HepG2 (cell line): ENCODE measurements around the gene GRIFIN. TPM values are rescaled to one million over a fixed set of nuclear protein-coding genes. Genes with fewer than 3 reads are reported as not detected.

Source experiments
- ATAC-seq: fragments of 200-7000 bp; cut with Tn5 transposase; 3 replicates; pipeline ENCODE4 v1.9.1; 2020; ENCODE audit warnings: mild to moderate bottlenecking, moderate library complexity
- BruUV-seq: library from RNA; stranded (reverse); fragments of 400-500 nt; replicated peaks from 2 replicates; lab custom pipeline; 2021; lab: Mats Ljungman, UMichigan
- CTCF ChIA-PET: fragments of 300-600 bp; formaldehyde crosslinking; extraction: SDS; loops from one replicate; lab custom pipeline; 2021; ENCODE audit warnings: low total read pairs, inconsistent platforms, low intra/inter-chr PET ratio; lab: Yijun Ruan, JAX
- POLR2A ChIA-PET: fragments of 350-600 bp; sonication (Branson Sonifier 250); formaldehyde crosslinking; loops from one replicate; lab custom pipeline; 2020; ENCODE audit warnings: antibody characterized with exemption, inconsistent platforms; lab: Yijun Ruan, JAX
- DNase-seq: peaks from one replicate; pipeline ENCODE4 v3.0.0-alpha.2; 2015; ENCODE audit warnings: low spot score
- FAIRE-seq: peaks from 3 replicates; lab custom pipeline; 2011; peaks lifted over from hg19 to GRCh38; lab: Jason Lieb, UNC
- H2AFZ ChIP-seq: one replicate; pipeline ENCODE4 v1.6.1; 2011; ENCODE audit warnings: low read length, inconsistent platforms
- H3K27ac ChIP-seq: fragments of 300-600 bp; 3 replicates; pipeline ENCODE4 v1.8.0; 2011; ENCODE audit warnings: mixed run types, mild to moderate bottlenecking, mixed read lengths, low read length, inconsistent platforms; ENCODE audit not compliant: insufficient read depth; ENCODE audit errors: extremely low read length
- H3K27me3 ChIP-seq, 2 experiments: fragments of 200-600 bp in 1 of 2; 2 replicates in 1 of 2; 3 replicates in 1 of 2; pipeline versions ENCODE4 v1.6.0 to v1.8.0; 2011; ENCODE audit warnings: low read length in 2 of 2, mild to moderate bottlenecking in 2 of 2, moderate library complexity in 2 of 2, inconsistent platforms in 1 of 2; ENCODE audit not compliant: insufficient read depth in 2 of 2, control insufficient read depth in 1 of 2
- H3K36me3 ChIP-seq, 2 experiments: fragments of 200-600 bp in 1 of 2; replicated peaks in 1 of 2; 2 replicates in 1 of 2; 3 replicates in 1 of 2; pipeline versions ENCODE4 v1.5.1 to v1.8.0; 2011; ENCODE audit warnings: low read length in 2 of 2, inconsistent platforms in 1 of 2; ENCODE audit not compliant: insufficient read depth in 2 of 2, control insufficient read depth in 1 of 2
- H3K4me1 ChIP-seq: 2 replicates; pipeline ENCODE4 v1.5.1; 2012; ENCODE audit warnings: low read length, inconsistent platforms; ENCODE audit not compliant: insufficient read depth
- H3K4me2 ChIP-seq: 2 replicates; pipeline ENCODE4 v1.6.0; 2011; ENCODE audit warnings: low read depth, low read length, inconsistent platforms
- H3K4me3 ChIP-seq, 3 experiments: fragments of 200-600 bp in 1 of 3; sonication (generic), shearing (Covaris generic) in 1 of 3; replicated peaks in 1 of 3; 2 replicates each; pipeline ENCODE4 v1.5.1; 2011 to 2016; ENCODE audit warnings: low read length in 3 of 3, inconsistent platforms in 2 of 3, low read depth in 2 of 3, mild to moderate bottlenecking in 2 of 3, control low read depth in 1 of 3, mixed read lengths in 1 of 3; ENCODE audit not compliant: insufficient read depth in 1 of 3
- H3K79me2 ChIP-seq: one replicate; pipeline ENCODE4 v1.6.1; 2011; ENCODE audit warnings: low read length, inconsistent platforms; ENCODE audit not compliant: insufficient read depth
- H3K9ac ChIP-seq: 2 replicates; pipeline ENCODE4 v1.6.0; 2011; ENCODE audit warnings: mild to moderate bottlenecking, low read depth, low read length, inconsistent platforms; ENCODE audit not compliant: insufficient read depth
- H3K9me3 ChIP-seq: 2 replicates; pipeline ENCODE4 v1.5.1; 2012; ENCODE audit warnings: mild to moderate bottlenecking, low read length
- H4K20me1 ChIP-seq: 2 replicates; pipeline ENCODE4 v1.6.0; 2011; ENCODE audit warnings: inconsistent platforms, mild to moderate bottlenecking, low read length, moderate library complexity; ENCODE audit not compliant: insufficient read depth
- HMGXB4 ChIP-seq, 2 experiments: sonication (generic) in 1 of 2; formaldehyde crosslinking in 1 of 2; IDR thresholded peaks; 2 replicates each; pipeline versions ENCODE4 v1.4.0 to v1.6.1; 2018 to 2020; ENCODE audit warnings: missing genetic modification reagents in 2 of 2, borderline replicate concordance in 1 of 2, low read depth in 1 of 2, mild to moderate bottlenecking in 1 of 2, missing biosample characterization in 1 of 2
- MXD4 ChIP-seq: IDR thresholded peaks from 2 replicates; pipeline ENCODE4 v1.6.1; 2016; ENCODE audit warnings: mild to moderate bottlenecking, missing biosample characterization, missing genetic modification reagents
- ZFP36 ChIP-seq: fragments of 150-350 bp; IDR thresholded peaks from 2 replicates; pipeline ENCODE4 v1.6.1; 2018; ENCODE audit warnings: borderline replicate concordance, low read length, low read depth; ENCODE audit not compliant: partially characterized antibody
- ZNF260 ChIP-seq: sonication (generic); formaldehyde crosslinking; IDR thresholded peaks from 2 replicates; pipeline ENCODE4 v1.4.0; 2020; ENCODE audit warnings: missing genetic modification reagents, low read depth, mild to moderate bottlenecking, borderline replicate concordance
- WGBS: methylation state at CpG from one replicate; pipeline ENCODE4 v1.1.6; 2017; ENCODE audit warnings: low lambda C conversion rate; 5-methylcytosine and 5-hydroxymethylcytosine counted together
- in situ Hi-C: cut with HindIII; loops from 2 replicates; pipeline ENCODE4 v1.10.0; 2017; ENCODE audit warnings: low pct_unique_long_range_greater_than_20kb; ENCODE audit not compliant: extremely low pct_ligation_motif_present
- intact Hi-C: fragments of 100-400 bp; cut with micrococcal nuclease; formaldehyde crosslinking; loops from one replicate; pipeline ENCODE4 v1.10.0; 2022; ENCODE audit not compliant: unreplicated experiment
- polyA plus RNA-seq, 8 experiments: library from polyadenylated mRNA; depleted of rRNA in 3 of 8; stranded (reverse) in 7 of 8; unstranded in 1 of 8; fragments of >200 nt; fragmentation: Illumina TruSeq in 4 of 8; extraction: Trizol in 4 of 8; gene quantifications; 2 replicates each; pipeline versions ENCODE4 v1.2.1 to v1.2.3, GENCODE V29; 2011 to 2016; ENCODE audit warnings: low read depth in 4 of 8, missing spikeins in 1 of 8, mixed read lengths in 1 of 8; ENCODE audit not compliant: insufficient read depth in 1 of 8
- total RNA-seq, 5 experiments: library from RNA; depleted of rRNA; stranded (reverse); fragments of >200 nt; fragmentation: Illumina TruSeq; extraction: Trizol; gene quantifications; 2 replicates each; pipeline ENCODE4 v1.2.3, GENCODE V29; 2016; ENCODE audit warnings: low read depth in 1 of 5
- TF ChIP-seq, protein P1 (sequence below): sonication (generic); formaldehyde crosslinking; IDR thresholded peaks from 2 replicates; pipeline ENCODE4 v1.4.0; 2020; ENCODE audit warnings: missing genetic modification reagents

The GRIFIN gene
- total and polyA plus RNA-seq, 2 of the 13 experiments (the other 11 are each of a cell fraction or from before 2014, with no cell fraction given) = not detected

DNA sequence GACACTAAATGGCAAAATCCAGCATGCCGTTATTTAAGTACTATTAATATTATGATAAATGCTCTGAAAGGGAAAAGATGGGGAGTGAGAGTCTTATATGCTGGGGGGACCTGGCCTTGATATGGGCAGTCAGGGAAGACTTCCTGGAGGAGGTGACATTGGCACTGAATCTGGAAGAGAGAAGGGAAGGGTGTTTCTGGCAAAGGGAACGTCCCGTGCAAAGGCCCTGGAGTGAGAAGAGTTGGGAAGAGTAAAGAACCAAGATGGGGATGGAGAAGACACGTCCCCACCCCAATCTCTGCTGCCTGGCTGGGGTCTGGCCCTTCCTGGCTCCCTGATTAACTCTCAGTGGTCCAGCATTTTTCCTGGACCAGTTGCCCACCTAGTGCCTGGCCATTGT lies 5.0 kb upstream of the GRIFIN start:
- H3K4me1 ChIP-seq = peaks cover 21% of the 10 kb centered on the region
- no peaks in the 10 kb centered on the region for H3K79me2 ChIP-seq
- H3K9me3 ChIP-seq = no peaks in the 10 kb centered on the region
- no peak overlapping the region for H3K9ac ChIP-seq
- H3K36me3 ChIP-seq = no peaks in the 10 kb centered on the region
- peaks cover 13 to 52% of the 10 kb centered on the region in 2 experiments for H3K27me3 ChIP-seq
- CTCF ChIA-PET = no interaction called here
- in situ Hi-C loops (no loop called here), intact Hi-C loops (no loop called here)
- no peaks in the 10 kb centered on the region for H4K20me1 ChIP-seq
- 13% methylated on average over 4 of the region's 4 CpGs for WGBS
- no peak overlapping the region for H3K4me3 ChIP-seq
- no peak overlapping the region for H2AFZ ChIP-seq
- BruUV-seq = no TSS peak
- POLR2A ChIA-PET = no interaction called here
- ATAC-seq (no peak), DNase-seq (no peak), FAIRE-seq (no peak)
- TF ChIP-seq ZNF260 = no peak
- TF ChIP-seq HMGXB4 (CRISPR knock-in tag; IDR thresholded peaks at IDR 0.05; ENCODE audit: borderline replicate concordance in 1 of 2, low read depth in 1 of 2) = no peak
- peak; percentile 80 for TF ChIP-seq ZFP36
- H3K4me2 ChIP-seq = no peak overlapping the region
- H3K27ac ChIP-seq = no peak overlapping the region

DNA sequence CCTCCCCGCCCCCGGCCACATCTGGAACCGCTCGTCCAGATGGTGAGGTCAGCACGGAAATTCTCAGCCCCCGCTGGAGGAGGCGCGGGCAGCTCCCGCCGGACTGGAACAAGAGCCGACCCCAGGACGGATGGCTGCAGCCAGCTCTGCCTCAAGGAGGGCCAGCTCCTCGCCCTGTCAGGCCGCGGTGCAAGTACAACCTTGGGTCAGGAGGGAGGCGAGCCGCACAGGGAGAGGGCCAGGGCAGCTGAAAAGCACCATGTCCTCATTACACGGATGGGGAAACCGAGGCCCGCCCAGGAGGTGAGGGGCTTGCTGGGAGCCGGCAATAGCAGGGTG lies 3.8 kb upstream of the GRIFIN start:
- FAIRE-seq (no peak), ATAC-seq (no peak), DNase-seq (no peak)
- intact Hi-C loops = no loop called here
- WGBS = no CpG with 5 or more reads among the region's 21 CpGs
- BruUV-seq = no TSS peak
- no peak overlapping the region for H3K4me2 ChIP-seq
- H3K9ac ChIP-seq = no peak overlapping the region
- TF ChIP-seq, protein P1, sequence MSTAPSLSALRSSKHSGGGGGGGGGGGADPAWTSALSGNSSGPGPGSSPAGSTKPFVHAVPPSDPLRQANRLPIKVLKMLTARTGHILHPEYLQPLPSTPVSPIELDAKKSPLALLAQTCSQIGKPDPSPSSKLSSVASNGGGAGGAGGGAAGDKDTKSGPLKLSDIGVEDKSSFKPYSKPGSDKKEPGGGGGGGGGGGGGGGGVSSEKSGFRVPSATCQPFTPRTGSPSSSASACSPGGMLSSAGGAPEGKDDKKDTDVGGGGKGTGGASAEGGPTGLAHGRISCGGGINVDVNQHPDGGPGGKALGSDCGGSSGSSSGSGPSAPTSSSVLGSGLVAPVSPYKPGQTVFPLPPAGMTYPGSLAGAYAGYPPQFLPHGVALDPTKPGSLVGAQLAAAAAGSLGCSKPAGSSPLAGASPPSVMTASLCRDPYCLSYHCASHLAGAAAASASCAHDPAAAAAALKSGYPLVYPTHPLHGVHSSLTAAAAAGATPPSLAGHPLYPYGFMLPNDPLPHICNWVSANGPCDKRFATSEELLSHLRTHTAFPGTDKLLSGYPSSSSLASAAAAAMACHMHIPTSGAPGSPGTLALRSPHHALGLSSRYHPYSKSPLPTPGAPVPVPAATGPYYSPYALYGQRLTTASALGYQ (CRISPR knock-in tag) = no peak
- TF ChIP-seq MXD4 (CRISPR knock-in tag) = no peak
- no peaks in the 10 kb centered on the region for H3K36me3 ChIP-seq
- no peaks in the 10 kb centered on the region for H4K20me1 ChIP-seq
- no peak overlapping the region for H3K27ac ChIP-seq
- ChIA-PET POLR2A (no interaction called here), CTCF (no interaction called here)
- in situ Hi-C loops = no loop called here
- H3K4me3 ChIP-seq = no peak overlapping the region
- no peak overlapping the region for H2AFZ ChIP-seq
- no peaks in the 10 kb centered on the region for H3K9me3 ChIP-seq
- peaks cover 26% of the 10 kb centered on the region for H3K4me1 ChIP-seq
- H3K27me3 ChIP-seq = peaks cover 16 to 56% of the 10 kb centered on the region in 2 experiments
- no peaks in the 10 kb centered on the region for H3K79me2 ChIP-seq
